Measurements from ENCODE around the gene PCGF6. TPM values are rescaled to one million over a fixed set of nuclear protein-coding genes. Genes with fewer than 3 reads are reported as not detected.

The PCGF6 gene
- total RNA-seq, 1 experiment from 2014 or later: 24.7 TPM

DNA sequence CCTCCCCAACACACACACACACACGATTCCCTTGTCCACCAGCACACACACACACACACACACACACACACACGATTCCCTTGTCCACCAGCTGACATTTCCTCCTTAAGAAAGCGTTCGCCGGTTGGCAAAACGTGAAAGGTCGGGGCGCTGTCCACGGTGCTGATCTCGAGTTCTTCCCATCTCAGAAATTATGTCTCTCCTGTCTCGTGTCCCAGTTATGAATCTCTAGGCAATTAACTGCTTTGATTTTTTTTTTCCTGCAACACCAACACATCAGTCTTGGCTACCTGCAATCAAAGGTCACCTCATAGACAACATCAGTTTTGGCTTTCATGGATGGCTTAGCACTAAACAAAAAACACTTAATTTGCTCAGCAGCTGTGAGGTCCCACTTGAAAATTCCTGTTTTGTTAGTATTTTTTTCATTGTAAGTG lies 72.1 kb downstream of the PCGF6 start:
- no peak for ATAC-seq
- intact Hi-C loops (cut with micrococcal nuclease): no loop called here
- ChIA-PET RAD21 (ENCODE audit: low non-redundant PET in 1 of 2, low total read pairs in 2 of 2, uncharacterized antibody in 2 of 2, unreplicated experiment in 2 of 2) (no interaction called here), CTCF (interaction anchor here (1.6 kb wide), 1 partner anchor 34 kb away, joined by 6 read pairs; no protein-coding TSS in a partner anchor), POLR2A (no interaction called here)
- Histone ChIP-seq H3K4me3 (replicated peaks in 1 of 2; ENCODE audit: low read depth in 1 of 2, low read length in 2 of 2) (no peak overlapping the region), H3K9ac (ENCODE audit: low read length) (no peak overlapping the region), H3K27me3 (ENCODE audit: insufficient read depth, low read length) (peaks cover 42% of the 10 kb centered on the region), H3K36me3 (ENCODE audit: control insufficient read depth in 1 of 2, insufficient read depth in 2 of 2, low read length in 2 of 2) (no peaks in the 10 kb centered on the region), H3K4me2 (ENCODE audit: low read length) (no peak overlapping the region), H4K20me1 (ENCODE audit: insufficient read depth) (no peaks in the 10 kb centered on the region), H3K9me2 (ENCODE audit: insufficient read depth) (no peaks in the 10 kb centered on the region), H3K27ac (ENCODE audit: low read depth, low read length) (no peak overlapping the region), H3K9me3 (ENCODE audit: control insufficient read depth in 1 of 2, insufficient read depth in 1 of 2, low read depth in 1 of 2, low read length in 2 of 2) (no peaks in the 10 kb centered on the region), H3K4me1 (ENCODE audit: control insufficient read depth in 1 of 2, insufficient read depth in 2 of 2, low read length in 2 of 2) (peaks cover 0 to 1% of the 10 kb centered on the region in 2 experiments; a peak in 2 of 4 replicates), H3K79me2 (ENCODE audit: insufficient read depth, low read length) (no peaks in the 10 kb centered on the region), H2AFZ (ENCODE audit: low read depth, low read length, poor library complexity, severe bottlenecking) (no peak overlapping the region)
- BruUV-seq (replicated peaks): no TSS peak
- DNase-seq (ENCODE audit: low read depth, low spot score): no peak
- TF ChIP-seq, protein P1, sequence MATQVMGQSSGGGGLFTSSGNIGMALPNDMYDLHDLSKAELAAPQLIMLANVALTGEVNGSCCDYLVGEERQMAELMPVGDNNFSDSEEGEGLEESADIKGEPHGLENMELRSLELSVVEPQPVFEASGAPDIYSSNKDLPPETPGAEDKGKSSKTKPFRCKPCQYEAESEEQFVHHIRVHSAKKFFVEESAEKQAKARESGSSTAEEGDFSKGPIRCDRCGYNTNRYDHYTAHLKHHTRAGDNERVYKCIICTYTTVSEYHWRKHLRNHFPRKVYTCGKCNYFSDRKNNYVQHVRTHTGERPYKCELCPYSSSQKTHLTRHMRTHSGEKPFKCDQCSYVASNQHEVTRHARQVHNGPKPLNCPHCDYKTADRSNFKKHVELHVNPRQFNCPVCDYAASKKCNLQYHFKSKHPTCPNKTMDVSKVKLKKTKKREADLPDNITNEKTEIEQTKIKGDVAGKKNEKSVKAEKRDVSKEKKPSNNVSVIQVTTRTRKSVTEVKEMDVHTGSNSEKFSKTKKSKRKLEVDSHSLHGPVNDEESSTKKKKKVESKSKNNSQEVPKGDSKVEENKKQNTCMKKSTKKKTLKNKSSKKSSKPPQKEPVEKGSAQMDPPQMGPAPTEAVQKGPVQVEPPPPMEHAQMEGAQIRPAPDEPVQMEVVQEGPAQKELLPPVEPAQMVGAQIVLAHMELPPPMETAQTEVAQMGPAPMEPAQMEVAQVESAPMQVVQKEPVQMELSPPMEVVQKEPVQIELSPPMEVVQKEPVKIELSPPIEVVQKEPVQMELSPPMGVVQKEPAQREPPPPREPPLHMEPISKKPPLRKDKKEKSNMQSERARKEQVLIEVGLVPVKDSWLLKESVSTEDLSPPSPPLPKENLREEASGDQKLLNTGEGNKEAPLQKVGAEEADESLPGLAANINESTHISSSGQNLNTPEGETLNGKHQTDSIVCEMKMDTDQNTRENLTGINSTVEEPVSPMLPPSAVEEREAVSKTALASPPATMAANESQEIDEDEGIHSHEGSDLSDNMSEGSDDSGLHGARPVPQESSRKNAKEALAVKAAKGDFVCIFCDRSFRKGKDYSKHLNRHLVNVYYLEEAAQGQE (IDR thresholded peaks at IDR 0.05; ENCODE audit: low read depth): peak; percentile 98
- TF ChIP-seq YY1 (IDR thresholded peaks at IDR 0.05; ENCODE audit: extremely low read depth, insufficient replicate concordance, low read depth, low read length) (no peak), SP1 (IDR thresholded peaks at IDR 0.05; ENCODE audit: low read depth) (no peak), JUND (IDR thresholded peaks at IDR 0.05) (no peak), CBX3 (IDR thresholded peaks at IDR 0.05; ENCODE audit: low read depth) (no peak)
- TF ChIP-seq, protein P2, sequence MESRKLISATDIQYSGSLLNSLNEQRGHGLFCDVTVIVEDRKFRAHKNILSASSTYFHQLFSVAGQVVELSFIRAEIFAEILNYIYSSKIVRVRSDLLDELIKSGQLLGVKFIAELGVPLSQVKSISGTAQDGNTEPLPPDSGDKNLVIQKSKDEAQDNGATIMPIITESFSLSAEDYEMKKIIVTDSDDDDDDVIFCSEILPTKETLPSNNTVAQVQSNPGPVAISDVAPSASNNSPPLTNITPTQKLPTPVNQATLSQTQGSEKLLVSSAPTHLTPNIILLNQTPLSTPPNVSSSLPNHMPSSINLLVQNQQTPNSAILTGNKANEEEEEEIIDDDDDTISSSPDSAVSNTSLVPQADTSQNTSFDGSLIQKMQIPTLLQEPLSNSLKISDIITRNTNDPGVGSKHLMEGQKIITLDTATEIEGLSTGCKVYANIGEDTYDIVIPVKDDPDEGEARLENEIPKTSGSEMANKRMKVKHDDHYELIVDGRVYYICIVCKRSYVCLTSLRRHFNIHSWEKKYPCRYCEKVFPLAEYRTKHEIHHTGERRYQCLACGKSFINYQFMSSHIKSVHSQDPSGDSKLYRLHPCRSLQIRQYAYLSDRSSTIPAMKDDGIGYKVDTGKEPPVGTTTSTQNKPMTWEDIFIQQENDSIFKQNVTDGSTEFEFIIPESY (IDR thresholded peaks at IDR 0.05; ENCODE audit: extremely low read depth, insufficient replicate concordance, low read length): no peak

Measured in HCT116 (cell line).